Measurements from ENCODE around the gene COG2. TPM values are rescaled to one million over a fixed set of nuclear protein-coding genes. Genes with fewer than 3 reads are reported as not detected.

COG2 gene
- total and polyA plus RNA-seq, 2 of the 13 experiments (the other 11 are each of a cell fraction or from before 2014, with no cell fraction given): 16.8 to 36.3 TPM

GRCh38 chr1:230713915-230714764 is 71.9 kb downstream of the COG2 start, which contains the start of gene AGT (continued):
- TF ChIP-seq KIAA2018 (CRISPR knock-in tag; IDR thresholded peaks at IDR 0.05; ENCODE audit: borderline replicate concordance): peak; percentile 79; the same call in 1 of the 2 replicates
- TF ChIP-seq GATAD2A (CRISPR knock-in tag; IDR thresholded peaks at IDR 0.05): peak; percentile 96
- peak; percentile 67 for TF ChIP-seq SRSF1 (optimal IDR thresholded peaks at IDR 0.05; ENCODE audit: low read depth, low read length)
- peak; percentile 88 for TF ChIP-seq THRA (CRISPR knock-in tag; IDR thresholded peaks at IDR 0.05; ENCODE audit: borderline replicate concordance)
- peak; percentile 55 for TF ChIP-seq GATAD1 (CRISPR knock-in tag; IDR thresholded peaks at IDR 0.05)
- peak; percentile 45; the same call in 1 of the 2 replicates for TF ChIP-seq PBX2 (CRISPR knock-in tag; IDR thresholded peaks at IDR 0.05)
- no peak for TF ChIP-seq ZNF775 (CRISPR knock-in tag; IDR thresholded peaks at IDR 0.05; ENCODE audit: borderline replicate concordance)
- TF ChIP-seq SNAI1 (CRISPR knock-in tag; IDR thresholded peaks at IDR 0.05; ENCODE audit: borderline replicate concordance): peak; percentile 97
- TF ChIP-seq UBTF (CRISPR knock-in tag; IDR thresholded peaks at IDR 0.05): peak; percentile 94
- TF ChIP-seq MEF2D (CRISPR knock-in tag; IDR thresholded peaks at IDR 0.05): peak; percentile 95
- peak; percentile 96 for TF ChIP-seq ZNF205 (CRISPR knock-in tag; IDR thresholded peaks at IDR 0.05)
- peak; percentile 65; the same call in 1 of the 2 replicates for TF ChIP-seq ZNF543 (CRISPR knock-in tag; IDR thresholded peaks at IDR 0.05)
- peak; percentile 66; the same call in 1 of the 2 replicates for TF ChIP-seq KDM5A (IDR thresholded peaks at IDR 0.05; ENCODE audit: borderline replicate concordance, low read length)
